HG03460 (cell line): ENCODE measurements around the gene OR5B12.
"Not testable (repeated sequence)": the region's sequence is repeated elsewhere in the genome, so short reads cannot be mapped to it uniquely, and the experiment has no call there.

ENCODE experiments used
- ATAC-seq: cut with Tn5 transposase; IDR thresholded peaks from one replicate; pipeline ENCODE4 v1.9.1; 2021; ENCODE audit not compliant: unreplicated experiment

OR5B12 gene

DNA sequence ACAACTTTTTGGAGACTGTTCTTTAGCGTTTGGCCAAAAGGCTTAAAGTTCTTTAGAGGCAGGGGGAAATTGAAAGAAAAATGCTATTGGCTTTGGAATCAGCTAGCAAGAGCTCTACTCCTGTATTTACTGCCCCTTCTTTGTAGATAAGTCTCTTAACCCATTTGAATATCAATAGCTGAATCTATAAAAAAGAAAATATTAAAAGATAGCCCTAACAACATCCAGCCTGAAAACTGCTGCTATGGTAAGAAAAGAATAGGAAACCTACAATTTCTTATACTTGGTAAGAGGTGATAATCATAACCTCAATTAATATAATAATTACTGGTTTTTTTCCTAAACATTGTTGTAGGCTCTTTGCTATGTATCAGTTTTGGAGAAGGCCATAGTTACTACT lies at the start of gene OR5B12:
OR5B12 (minus strand) TSS at position 101 of the 400 bp plus-strand sequence. CDS start 2,085 bp downstream, outside the sequence.
- no peak for ATAC-seq

- no peak for ATAC-seq
Measured at GRCh38 chr11:58490827-58491226, 48.8 kb upstream of the OR5B12 start.

GRCh38 chr11:58487170-58487569 lies 45.1 kb upstream of the OR5B12 start:
- ATAC-seq, result no peak

GRCh38 chr11:58485961-58486360 lies 43.9 kb upstream of the OR5B12 start:
- ATAC-seq, result no peak

DNA sequence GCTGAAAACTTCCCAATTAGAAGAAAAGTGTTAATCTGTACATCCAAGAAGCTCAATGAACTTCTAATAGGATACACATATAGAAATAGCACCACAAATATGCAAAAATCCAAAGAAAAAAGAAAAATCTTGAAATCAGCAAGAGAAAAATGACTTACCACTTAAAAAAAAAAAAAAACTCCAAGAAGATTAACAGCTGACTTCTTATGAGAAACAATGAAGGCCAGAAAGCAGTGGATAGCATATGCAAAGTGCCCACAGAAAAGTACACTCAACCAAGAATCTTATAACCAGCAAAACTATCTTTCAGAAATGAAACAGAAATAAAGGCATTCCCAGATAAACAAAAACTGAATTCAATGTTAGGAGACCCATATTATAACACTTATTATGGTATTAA lies 29.9 kb upstream of the OR5B12 start:
- ATAC-seq, result no peak

DNA sequence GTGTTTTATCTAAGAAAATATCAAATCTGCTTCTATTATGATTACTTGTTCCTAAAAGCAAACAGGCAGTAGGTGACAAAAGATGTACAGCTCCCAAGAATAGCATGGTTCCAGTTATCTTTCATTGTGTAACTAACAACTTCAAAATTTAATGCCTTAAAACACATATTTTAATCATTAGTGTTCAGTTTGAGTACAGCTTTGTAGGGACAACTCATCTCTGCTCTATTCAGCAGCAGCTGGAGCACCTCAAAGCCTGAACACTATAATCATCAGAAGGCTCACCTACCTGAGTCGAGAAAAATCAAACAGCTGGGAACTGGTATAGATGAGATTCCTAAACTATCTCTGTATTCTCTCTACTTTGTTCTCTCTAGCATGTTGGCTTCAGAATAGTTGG lies 24.3 kb upstream of the OR5B12 start:
- no peak for ATAC-seq

DNA sequence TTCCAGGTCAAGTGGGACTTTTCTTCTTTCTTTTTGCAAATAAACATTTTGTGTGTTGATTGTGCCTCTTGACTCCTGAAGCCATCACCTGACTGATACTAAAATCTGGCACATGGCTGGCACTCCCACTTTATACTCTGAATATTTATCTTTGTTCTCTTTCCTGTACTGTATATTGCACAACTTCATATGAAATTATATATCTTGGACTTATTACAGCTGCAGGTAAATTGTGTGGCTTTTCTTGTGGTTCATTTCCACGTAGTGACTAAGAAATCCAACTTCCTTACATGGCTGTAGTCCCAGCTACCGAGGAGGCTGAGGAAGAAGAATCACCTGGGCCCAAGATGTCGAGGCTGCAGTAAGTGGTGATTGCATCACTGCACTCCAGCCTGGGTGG lies 23.7 kb upstream of the OR5B12 start:
- ATAC-seq, result no peak

- ATAC-seq, result no peak
Measured at GRCh38 chr11:58451585-58451984, 9.5 kb upstream of the OR5B12 start.

DNA sequence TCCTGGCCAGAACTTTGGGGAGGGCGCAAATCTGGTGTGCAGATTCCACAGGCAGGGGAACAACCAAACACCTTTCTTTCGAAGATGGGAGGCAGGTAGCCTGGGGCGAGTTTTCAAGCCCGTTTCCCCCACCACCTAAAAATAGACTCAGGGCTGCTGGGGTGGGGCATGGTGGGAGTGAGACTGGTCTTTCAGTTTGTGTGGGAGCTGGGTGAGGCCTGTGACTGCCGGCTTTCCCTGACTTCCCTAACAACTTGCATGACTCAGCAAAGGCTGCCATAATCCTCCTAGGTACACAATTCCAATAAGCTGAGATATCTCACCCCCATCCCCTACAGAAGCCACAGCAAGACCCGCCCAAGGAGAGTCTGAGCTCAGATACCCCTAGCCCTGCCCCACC lies 4.3 kb upstream of the OR5B12 start:
- ATAC-seq, result no peak

GRCh38 chr11:58444300-58444699 lies 2.3 kb upstream of the OR5B12 start:
- ATAC-seq, result no peak

DNA sequence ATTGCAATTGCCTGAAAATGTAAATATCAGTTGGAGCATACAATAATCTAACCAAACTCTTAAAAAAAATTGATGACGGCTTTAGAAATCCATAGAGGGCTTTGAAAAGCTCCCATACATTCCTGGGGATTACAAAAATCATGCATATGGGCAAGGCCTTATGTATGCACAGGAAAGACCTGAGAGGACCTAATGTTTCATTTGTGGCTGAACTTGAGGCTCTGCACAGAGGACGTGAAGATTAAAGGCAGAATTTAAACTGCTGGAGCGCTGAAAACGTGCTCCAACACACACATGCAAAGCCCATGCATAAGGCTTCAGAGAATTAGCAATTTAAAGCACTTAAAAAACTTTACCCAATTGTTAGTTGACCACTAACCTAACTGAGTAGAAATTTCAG lies 3.5 kb downstream of the OR5B12 start:
- ATAC-seq, result no peak

GRCh38 chr11:58434217-58434616 lies 7.8 kb downstream of the OR5B12 start:
- ATAC-seq, result no peak

DNA sequence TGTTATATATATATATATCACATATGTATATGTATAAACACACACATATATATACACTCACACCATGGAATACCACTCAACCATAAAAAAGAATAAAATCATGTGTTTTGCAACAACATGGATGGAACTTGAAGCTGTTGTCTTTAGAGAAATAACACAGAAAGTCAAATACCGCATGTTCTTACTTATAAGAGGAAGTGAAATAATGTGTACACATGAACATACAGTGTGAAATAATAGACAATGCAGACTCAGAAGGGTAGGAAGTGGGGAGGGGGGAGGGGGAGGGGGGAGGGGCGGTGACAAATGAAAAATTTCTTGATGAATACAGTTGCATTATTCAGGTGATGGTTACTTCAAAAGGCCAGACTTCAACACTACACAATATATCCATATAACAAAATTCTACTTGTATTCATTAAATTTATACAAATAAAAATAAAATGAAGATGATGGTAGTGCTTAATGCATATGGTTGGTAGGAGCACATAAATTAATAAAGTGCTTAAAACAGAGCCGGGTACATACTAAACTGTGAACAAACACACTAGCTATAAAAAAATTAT lies 8.3 kb downstream of the OR5B12 start:
- ATAC-seq, result no peak

DNA sequence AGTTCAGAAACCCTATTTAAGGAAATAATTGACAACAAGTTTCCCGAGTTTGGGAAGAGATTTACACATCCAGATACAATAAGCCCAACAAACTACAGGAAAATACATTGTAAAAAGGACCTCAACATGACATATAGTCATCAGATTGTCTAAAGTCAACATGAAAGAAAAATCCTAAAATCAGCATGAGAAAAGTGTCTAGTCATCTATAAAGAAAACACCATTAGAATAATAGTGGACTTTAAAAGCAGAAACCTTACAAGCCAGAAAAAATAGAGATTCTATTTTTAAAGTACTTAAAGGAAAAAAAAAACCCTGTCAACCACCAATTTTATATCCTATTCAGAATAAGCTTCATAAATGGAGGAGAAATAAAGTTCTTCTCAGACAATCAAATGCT lies 12.8 kb downstream of the OR5B12 start:
- no peak for ATAC-seq

DNA sequence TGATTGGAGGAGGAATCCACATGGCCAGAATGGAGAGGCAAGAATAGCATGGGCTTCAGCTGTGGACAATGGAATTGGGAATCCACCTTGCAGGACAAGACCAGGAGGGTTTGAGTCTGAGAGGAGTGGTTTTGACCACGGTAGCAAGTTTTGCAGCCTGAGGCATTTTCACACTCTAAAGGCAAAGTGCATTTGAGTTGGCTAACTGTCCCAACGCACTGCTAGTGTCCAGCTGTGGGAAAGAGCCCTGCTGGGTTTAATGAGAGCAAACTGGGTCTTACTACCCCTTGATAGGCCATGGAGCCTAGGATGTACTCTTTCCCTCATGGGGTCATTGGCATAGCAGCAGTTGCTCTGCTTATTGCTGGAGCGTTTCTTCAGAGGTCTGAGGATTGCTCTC lies 14.0 kb downstream of the OR5B12 start, which contains the start of gene OR5B2:
OR5B2 (minus strand) TSS at position 101 of the 400 bp plus-strand sequence. CDS start 4,860 bp downstream, outside the sequence.
- ATAC-seq, result no peak

- no peak for ATAC-seq
Measured at GRCh38 chr11:58406774-58407173, 35.3 kb downstream of the OR5B12 start, which contains the start of gene OR5B3. Gene OR5B3, minus strand, starts transcription at chr11:58406874. Its CDS starts 3,465 bp downstream, at chr11:58403409.

DNA sequence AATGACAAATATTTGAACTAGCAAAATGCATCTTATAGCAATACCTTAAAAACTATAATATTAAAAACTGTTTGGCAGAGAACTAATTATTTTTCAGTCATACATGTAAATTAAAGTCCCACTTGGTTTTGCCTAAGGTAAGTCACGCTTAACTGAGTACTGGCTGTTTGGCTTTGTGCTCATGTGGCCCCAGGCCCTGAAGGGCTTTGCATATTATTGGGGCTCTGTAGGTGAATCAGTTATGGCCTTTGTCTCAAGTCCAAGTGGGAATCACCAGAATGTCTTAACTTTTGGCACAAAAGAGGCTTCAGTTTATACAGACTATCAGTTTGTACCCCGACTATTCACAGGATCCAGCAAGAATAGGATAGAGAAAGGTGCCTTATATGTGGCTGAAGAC lies 42.4 kb downstream of the OR5B12 start:
- ATAC-seq, result not testable (repeated sequence)

DNA sequence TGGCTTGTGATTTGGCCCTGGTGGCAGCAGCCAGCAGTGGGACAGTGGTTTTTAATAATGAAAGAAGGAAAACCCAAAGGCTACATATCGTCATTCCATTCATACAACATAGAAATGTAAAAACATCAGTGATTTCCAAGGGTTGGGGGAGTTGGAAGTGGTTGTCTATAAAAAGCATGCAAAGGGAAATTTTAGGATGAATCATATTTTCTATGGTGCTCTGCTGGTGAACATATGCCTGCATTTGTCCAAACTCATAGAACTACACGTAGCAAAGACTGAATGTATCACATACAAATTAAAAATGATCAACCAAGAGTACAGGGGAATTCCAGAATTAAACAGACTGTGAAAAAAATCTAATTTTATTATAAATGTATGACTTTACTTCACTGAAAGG lies 46.5 kb downstream of the OR5B12 start:
- no peak for ATAC-seq

DNA sequence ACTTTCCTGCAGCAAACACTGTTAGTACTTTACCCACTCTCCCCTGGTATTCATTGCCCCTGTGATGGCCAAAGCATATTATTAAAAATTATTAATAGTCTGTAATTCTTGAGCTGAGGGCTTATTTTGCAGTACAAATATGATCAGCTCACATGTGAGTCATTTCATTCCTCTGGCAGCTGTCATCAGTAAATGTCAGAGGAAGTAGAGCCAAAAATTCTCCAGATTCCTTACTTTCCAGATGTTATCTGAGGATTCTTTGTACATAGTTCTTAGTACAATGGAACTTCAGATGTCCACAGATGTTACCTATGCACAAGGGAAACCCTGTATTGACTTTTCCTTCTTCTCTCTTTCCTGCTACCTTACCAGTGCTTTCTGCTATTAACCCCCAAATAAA lies 47.8 kb downstream of the OR5B12 start:
- no peak for ATAC-seq

DNA sequence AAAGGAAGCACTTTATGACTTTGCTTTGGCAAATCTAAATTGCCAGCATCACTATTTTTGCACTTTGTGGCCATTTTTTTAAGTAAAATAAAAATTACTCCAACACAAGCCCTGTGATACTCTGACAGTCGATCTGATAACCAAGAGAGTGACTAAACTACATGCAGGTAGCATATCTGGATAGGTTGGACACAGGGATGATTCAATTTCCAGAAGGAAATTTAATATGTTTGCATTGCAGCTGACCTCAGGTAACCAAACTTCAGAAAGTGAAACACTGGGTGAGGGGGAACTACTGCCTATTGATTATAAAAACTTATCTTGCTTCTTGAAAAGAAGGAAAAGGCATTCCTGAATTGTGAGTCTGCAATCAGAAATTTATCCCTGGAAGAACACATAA lies 49.3 kb downstream of the OR5B12 start:
- ATAC-seq, result no peak

- ATAC-seq, result no peak
Measured at GRCh38 chr11:58391879-58392278, 50.2 kb downstream of the OR5B12 start.

DNA sequence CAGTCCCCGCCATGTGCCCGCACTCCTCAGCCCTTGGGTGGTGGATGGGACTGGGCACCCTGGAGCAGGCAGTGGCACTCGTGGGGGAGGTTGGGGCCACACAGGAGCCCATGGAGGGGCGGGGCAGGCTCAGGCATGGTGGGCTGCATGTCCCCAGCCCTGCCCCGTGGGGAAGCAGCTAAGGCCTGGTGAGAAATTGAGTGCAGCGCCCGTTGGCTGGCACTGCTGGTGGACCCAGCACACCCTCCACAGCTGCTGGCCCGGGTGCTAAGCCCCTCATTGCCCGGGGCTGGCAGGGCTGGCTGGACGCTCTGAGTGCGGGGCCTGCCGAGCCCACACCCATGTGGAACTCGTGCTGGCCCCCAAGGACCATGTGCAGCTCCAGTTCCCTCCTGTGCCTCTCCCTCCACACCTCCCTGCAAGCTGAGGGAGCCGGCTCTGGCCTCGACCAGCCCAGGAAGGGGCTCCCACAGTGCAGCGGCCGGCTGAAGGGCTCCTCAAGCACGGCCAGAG lies 51.4 kb downstream of the OR5B12 start:
- ATAC-seq, result no peak
